ENCODE data around the gene MEGF10. TPM values are rescaled to one million over a fixed set of nuclear protein-coding genes. Genes with fewer than 3 reads are reported as not detected.
"Not testable (repeated sequence)": the region's sequence is repeated elsewhere in the genome, so short reads cannot be mapped to it uniquely, and the experiment has no call there.

MEGF10 gene
- total RNA-seq, 1 donor: 1.3 TPM

GRCh38 chr5:127307868-127308267, 17.3 kb downstream of the MEGF10 start:
- DNase-seq (ENCODE audit: low read depth): no peak
- TF ChIP-seq CTCF (IDR thresholded peaks at IDR 0.05; ENCODE audit: insufficient read depth, low read depth, low read length): no peak
- H3K4me3 ChIP-seq (ENCODE audit: low read depth, low read length): no peak overlapping the region

DNA sequence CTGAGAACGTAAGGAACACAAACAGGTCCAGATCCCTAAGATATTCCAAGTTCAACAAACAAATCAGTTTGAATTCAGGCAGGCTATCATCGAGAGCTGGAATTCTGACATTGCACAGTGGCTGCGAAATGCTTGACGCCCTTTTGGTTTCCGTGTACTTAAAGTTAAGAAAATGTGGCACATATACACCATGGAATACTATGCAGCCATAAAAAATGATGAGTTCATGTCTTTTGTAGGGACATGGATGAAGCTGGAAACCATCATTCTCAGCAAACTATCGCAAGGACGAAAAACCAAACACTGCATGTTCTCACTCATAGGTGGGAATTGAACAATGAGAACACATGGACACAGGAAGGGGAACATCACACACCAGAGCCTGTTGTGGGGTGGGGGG, 17.7 kb downstream of the MEGF10 start:
- not testable (repeated sequence) for DNase-seq (ENCODE audit: low read depth)

GRCh38 chr5:127308945-127309344, 18.3 kb downstream of the MEGF10 start:
- DNase-seq (ENCODE audit: low read depth): no peak
- H3K4me3 ChIP-seq (ENCODE audit: low read depth, low read length): no peak overlapping the region
- TF ChIP-seq CTCF (IDR thresholded peaks at IDR 0.05; ENCODE audit: insufficient read depth, low read depth, low read length): no peak

More for the DNA sequence above, 17.7 kb downstream of the MEGF10 start:
- H3K4me3 ChIP-seq (ENCODE audit: low read depth, low read length): not testable (repeated sequence)

DNA sequence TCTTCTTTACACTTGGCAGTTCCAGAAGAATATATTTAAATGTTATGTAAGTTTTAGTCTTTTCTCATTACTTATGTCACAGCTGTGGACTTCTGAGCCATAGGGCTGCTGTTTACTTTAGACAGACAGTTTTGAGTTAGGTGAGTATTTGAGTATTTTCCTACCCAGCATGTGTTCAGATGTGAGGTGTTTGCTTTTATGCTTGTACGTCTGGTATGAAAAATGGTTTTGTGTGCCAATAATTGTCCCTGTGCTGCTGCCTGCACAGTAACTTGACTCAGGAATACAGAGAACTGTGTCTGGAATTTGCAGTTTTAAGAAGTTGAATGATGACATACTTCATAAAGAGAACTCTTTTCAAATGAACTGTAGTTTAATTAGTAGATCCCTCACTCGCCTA, 20.8 kb downstream of the MEGF10 start:
- no peak for TF ChIP-seq CTCF (IDR thresholded peaks at IDR 0.05; ENCODE audit: insufficient read depth, low read depth, low read length)
- no peak for DNase-seq (ENCODE audit: low read depth)
- no peak overlapping the region for H3K4me3 ChIP-seq (ENCODE audit: low read depth, low read length)

- H3K4me3 ChIP-seq (ENCODE audit: low read depth, low read length): no peak overlapping the region
- TF ChIP-seq CTCF (IDR thresholded peaks at IDR 0.05; ENCODE audit: insufficient read depth, low read depth, low read length): no peak
- no peak for DNase-seq (ENCODE audit: low read depth)
Measured at GRCh38 chr5:127311781-127312525, 21.4 kb downstream of the MEGF10 start.

GRCh38 chr5:127313379-127313778, 22.8 kb downstream of the MEGF10 start:
- no peak overlapping the region for H3K4me3 ChIP-seq (ENCODE audit: low read depth, low read length)
- TF ChIP-seq CTCF (IDR thresholded peaks at IDR 0.05; ENCODE audit: insufficient read depth, low read depth, low read length): no peak
- DNase-seq (ENCODE audit: low read depth): no peak

- no peak overlapping the region for H3K4me3 ChIP-seq (ENCODE audit: low read depth, low read length)
- peak; percentile 86 for TF ChIP-seq CTCF (IDR thresholded peaks at IDR 0.05; ENCODE audit: insufficient read depth, low read depth, low read length)
Measured at GRCh38 chr5:127313847-127314473, 23.4 kb downstream of the MEGF10 start.

More at GRCh38 chr5:127313847-127314473, 23.4 kb downstream of the MEGF10 start:
- peak; percentile 62 for DNase-seq (ENCODE audit: low read depth)
